HL-60 (cell line): ENCODE measurements around the gene RIPK3.

Source experiments
- CTCF ChIP-seq: IDR thresholded peaks from one replicate; pipeline ENCODE4 v1.5.1; 2011; ENCODE audit warnings: low read length, control low read depth, inconsistent platforms; ENCODE audit not compliant: insufficient read depth
- GABPA ChIP-seq: IDR thresholded peaks from 2 replicates; pipeline ENCODE4 v1.6.1; 2012; ENCODE audit warnings: low read depth
- POLR2AphosphoS5 ChIP-seq: IDR thresholded peaks from 2 replicates; pipeline ENCODE4 v1.6.1; 2012; ENCODE audit warnings: low read depth
- REST ChIP-seq: IDR thresholded peaks from 2 replicates; pipeline ENCODE4 v1.6.1; 2012; ENCODE audit warnings: low read depth; ENCODE audit not compliant: insufficient replicate concordance

- TF ChIP-seq CTCF: no peak
- no peak for TF ChIP-seq POLR2AphosphoS5
- TF ChIP-seq GABPA: no peak
- no peak for TF ChIP-seq REST
Measured at GRCh38 chr14:24337144-24337823, 2.5 kb downstream of the RIPK3 start.
